BE2C (cell line): ENCODE data around the gene STAB2.

Experiments used
- DNase-seq: peaks from one replicate; pipeline ENCODE4 v3.0.0-alpha.2; 2020
- H3K27me3 ChIP-seq: fragments of 250-450 bp; sonication (Bioruptor Pico); 2 replicates; pipeline ENCODE4 v1.5.1; 2020; ENCODE audit warnings: mild to moderate bottlenecking
- H3K36me3 ChIP-seq: fragments of 250-450 bp; sonication (Bioruptor Pico); 2 replicates; pipeline ENCODE4 v1.5.1; 2020; ENCODE audit warnings: mild to moderate bottlenecking
- H3K4me1 ChIP-seq: fragments of 250-450 bp; sonication (Bioruptor Pico); 2 replicates; pipeline ENCODE4 v1.5.1; 2020
- H3K4me3 ChIP-seq: 2 replicates; pipeline ENCODE4 v1.5.1; 2011; ENCODE audit warnings: low read depth, low read length
- H3K9me3 ChIP-seq: fragments of 250-450 bp; sonication (Bioruptor Pico); 2 replicates; pipeline ENCODE4 v1.5.1; 2020
- CTCF ChIP-seq: IDR thresholded peaks from 2 replicates; pipeline ENCODE4 v1.5.1; 2012; ENCODE audit warnings: mild to moderate bottlenecking, low read depth, low read length

STAB2 gene

DNA sequence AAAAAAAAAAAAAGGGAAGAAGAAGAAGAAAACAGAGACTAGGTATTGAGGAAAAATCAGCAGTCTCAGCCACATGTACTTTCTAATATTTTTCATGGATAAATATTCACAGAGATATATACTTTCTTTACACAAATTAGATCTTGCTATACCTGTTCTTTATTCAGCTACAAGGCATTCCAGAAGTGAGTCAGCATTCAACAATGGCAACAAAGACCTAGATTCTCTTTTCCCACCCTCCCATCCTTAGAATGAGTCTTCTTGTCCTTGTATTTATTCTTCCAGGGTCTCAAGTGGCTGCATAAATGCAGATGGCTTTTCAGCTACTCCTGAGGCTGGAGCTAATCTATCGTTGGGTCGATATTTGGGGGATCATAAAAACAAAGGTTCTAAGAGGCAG is 160.9 kb downstream of the STAB2 start:
- no peaks in the 10 kb centered on the region for H3K4me1 ChIP-seq
- H3K4me3 ChIP-seq, result no peak overlapping the region
- H3K36me3 ChIP-seq, result no peaks in the 10 kb centered on the region
- no peaks in the 10 kb centered on the region for H3K9me3 ChIP-seq
- no peaks in the 10 kb centered on the region; the same call in none of the 2 replicates for H3K27me3 ChIP-seq
- no peak for TF ChIP-seq CTCF
- no peak for DNase-seq

GRCh38 chr12:103748875-103749274 is 161.8 kb downstream of the STAB2 start:
- Histone ChIP-seq H3K4me1 (no peaks in the 10 kb centered on the region), H3K27me3 (no peaks in the 10 kb centered on the region; the same call in none of the 2 replicates), H3K4me3 (no peak overlapping the region), H3K36me3 (no peaks in the 10 kb centered on the region), H3K9me3 (no peaks in the 10 kb centered on the region)
- no peak for TF ChIP-seq CTCF
- no peak for DNase-seq

GRCh38 chr12:103751171-103751570 is 164.1 kb downstream of the STAB2 start:
- Histone ChIP-seq H3K4me1 (no peaks in the 10 kb centered on the region), H3K9me3 (no peaks in the 10 kb centered on the region), H3K36me3 (no peaks in the 10 kb centered on the region), H3K27me3 (no peaks in the 10 kb centered on the region; the same call in none of the 2 replicates), H3K4me3 (no peak overlapping the region)
- TF ChIP-seq CTCF, result peak; percentile 40
- DNase-seq, result no peak

GRCh38 chr12:103751600-103751999 is 164.5 kb downstream of the STAB2 start:
- Histone ChIP-seq H3K27me3 (no peaks in the 10 kb centered on the region; the same call in none of the 2 replicates), H3K9me3 (no peaks in the 10 kb centered on the region), H3K4me1 (no peaks in the 10 kb centered on the region), H3K36me3 (no peaks in the 10 kb centered on the region), H3K4me3 (no peak overlapping the region)
- no peak for TF ChIP-seq CTCF
- DNase-seq, result no peak

GRCh38 chr12:103755425-103755824 is 168.4 kb downstream of the STAB2 start:
- Histone ChIP-seq H3K4me3 (no peak overlapping the region), H3K27me3 (no peaks in the 10 kb centered on the region; the same call in none of the 2 replicates), H3K4me1 (no peaks in the 10 kb centered on the region), H3K36me3 (no peaks in the 10 kb centered on the region), H3K9me3 (no peaks in the 10 kb centered on the region)
- DNase-seq, result no peak
- TF ChIP-seq CTCF, result no peak

DNA sequence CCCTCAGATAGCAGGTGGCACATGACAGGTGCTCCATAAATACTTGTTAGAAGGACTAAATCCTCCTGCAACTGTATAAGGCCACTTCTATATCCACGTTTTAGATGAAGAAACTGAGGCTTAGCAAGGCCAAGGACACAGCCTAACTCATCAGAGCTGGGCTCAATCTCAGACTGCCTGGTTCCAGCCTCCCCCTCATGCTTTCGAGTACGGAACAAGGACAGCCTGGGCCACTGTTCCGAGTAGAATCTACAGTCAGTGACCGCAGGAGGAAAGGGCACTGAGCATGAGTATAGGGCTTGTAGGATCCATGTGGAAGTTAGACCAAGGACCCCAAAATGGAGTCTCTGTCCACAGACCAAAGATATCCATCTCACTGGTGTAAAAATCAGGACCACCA is 169.4 kb downstream of the STAB2 start:
- TF ChIP-seq CTCF, result no peak

More for the DNA sequence above, 169.4 kb downstream of the STAB2 start:
- H3K27me3 ChIP-seq, result no peaks in the 10 kb centered on the region; the same call in none of the 2 replicates
- no peak for DNase-seq
- no peaks in the 10 kb centered on the region for H3K9me3 ChIP-seq
- no peaks in the 10 kb centered on the region for H3K4me1 ChIP-seq
- no peak overlapping the region for H3K4me3 ChIP-seq
- H3K36me3 ChIP-seq, result no peaks in the 10 kb centered on the region
